ENCODE data around the gene HOXC6. TPM values are rescaled to one million over a fixed set of nuclear protein-coding genes. Genes with fewer than 3 reads are reported as not detected.

Gene HOXC6
- total RNA-seq, 1 donor from 2014 or later, result not detected

DNA sequence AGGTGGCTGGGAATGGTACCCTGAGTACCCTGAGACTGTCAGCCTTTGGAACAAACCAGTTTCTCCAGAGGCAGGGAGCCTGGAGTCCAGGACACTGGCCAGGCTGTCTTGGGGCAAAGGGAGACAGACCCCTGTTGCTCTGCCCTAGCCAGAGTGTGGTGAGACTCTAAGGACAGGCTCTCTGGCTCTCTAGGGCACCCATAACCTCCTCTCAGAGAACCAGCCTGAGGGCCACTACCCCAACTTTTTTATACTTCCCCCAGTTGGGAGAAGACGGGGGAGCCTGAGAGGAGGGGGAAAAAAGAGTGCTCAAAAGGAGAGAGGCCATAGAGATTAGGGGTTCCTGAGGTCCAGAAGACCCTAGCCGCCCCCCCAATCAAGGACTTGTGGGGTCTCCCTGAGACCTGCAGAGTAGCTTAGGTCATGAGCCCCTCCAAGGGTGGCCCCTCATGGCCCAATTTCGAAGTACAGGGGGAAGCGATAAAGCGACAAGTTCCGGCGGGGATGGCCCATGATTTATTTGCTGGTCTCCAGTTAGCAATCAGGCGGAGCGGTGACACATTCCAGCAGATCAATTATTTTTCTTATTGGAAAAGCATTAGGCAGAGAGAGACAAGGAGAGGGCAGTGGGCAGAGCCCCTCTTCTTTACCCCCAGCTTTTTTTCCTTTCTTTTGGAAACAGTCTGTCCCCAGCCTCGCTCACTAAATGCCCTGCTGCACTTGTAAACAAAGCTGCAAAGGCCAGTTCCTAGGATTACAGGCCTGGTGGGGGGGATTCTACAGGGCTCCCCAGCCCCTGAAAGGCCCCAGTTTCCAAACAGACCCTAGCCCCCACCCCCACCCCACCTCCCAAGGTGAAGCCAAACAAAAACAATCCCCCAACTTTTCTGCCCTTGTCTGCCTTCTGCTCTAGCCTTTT lies 17.9 kb upstream of the HOXC6 start:
- peaks cover 92% of the 10 kb centered on the region for H3K27me3 Mint-ChIP-seq (ENCODE audit: unreplicated experiment)
- DNase-seq (ENCODE audit: extremely low spot score, unreplicated experiment), result no peak
- H3K36me3 Mint-ChIP-seq (ENCODE audit: unreplicated experiment), result no peaks in the 10 kb centered on the region
- H3K4me3 Mint-ChIP-seq (ENCODE audit: unreplicated experiment), result no peak overlapping the region
- H3K4me1 Mint-ChIP-seq (ENCODE audit: unreplicated experiment), result peaks cover 13% of the 10 kb centered on the region
- no peak overlapping the region for H3K27ac Mint-ChIP-seq (ENCODE audit: unreplicated experiment)
- TF ChIP-seq, protein P1, sequence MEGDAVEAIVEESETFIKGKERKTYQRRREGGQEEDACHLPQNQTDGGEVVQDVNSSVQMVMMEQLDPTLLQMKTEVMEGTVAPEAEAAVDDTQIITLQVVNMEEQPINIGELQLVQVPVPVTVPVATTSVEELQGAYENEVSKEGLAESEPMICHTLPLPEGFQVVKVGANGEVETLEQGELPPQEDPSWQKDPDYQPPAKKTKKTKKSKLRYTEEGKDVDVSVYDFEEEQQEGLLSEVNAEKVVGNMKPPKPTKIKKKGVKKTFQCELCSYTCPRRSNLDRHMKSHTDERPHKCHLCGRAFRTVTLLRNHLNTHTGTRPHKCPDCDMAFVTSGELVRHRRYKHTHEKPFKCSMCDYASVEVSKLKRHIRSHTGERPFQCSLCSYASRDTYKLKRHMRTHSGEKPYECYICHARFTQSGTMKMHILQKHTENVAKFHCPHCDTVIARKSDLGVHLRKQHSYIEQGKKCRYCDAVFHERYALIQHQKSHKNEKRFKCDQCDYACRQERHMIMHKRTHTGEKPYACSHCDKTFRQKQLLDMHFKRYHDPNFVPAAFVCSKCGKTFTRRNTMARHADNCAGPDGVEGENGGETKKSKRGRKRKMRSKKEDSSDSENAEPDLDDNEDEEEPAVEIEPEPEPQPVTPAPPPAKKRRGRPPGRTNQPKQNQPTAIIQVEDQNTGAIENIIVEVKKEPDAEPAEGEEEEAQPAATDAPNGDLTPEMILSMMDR (IDR thresholded peaks at IDR 0.05), result no peak
- no peaks in the 10 kb centered on the region for H3K9me3 Mint-ChIP-seq (ENCODE audit: unreplicated experiment)

DNA sequence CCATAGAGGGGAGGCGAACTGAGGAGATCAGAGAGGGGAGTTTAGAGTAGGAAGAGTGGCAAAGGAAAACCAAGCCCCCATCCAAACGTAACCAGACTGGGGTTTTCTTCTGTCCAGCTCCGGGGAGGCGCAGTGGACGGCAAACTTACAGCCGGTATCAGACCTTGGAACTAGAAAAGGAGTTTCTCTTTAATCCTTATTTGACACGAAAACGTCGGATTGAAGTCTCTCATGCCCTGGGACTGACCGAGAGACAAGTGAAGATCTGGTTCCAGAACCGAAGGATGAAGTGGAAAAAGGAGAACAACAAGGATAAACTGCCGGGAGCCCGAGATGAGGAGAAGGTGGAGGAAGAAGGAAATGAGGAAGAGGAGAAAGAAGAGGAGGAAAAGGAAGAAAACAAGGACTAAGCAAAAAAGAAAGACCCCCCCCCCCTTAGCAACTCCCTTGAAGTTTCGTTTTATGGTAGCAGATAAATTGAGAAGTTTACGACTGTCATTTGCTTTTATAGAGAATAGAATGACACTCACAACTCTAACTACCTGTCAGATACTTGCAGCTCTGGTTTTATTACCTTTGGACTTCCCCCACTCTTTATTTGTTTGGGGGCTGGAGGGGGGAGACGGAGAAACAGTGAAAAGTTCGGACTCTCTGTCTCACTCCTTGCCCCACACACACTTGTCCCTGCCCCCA lies 17.1 kb upstream of the HOXC6 start:
- no peak overlapping the region for H3K27ac Mint-ChIP-seq (ENCODE audit: unreplicated experiment)
- H3K36me3 Mint-ChIP-seq (ENCODE audit: unreplicated experiment), result no peaks in the 10 kb centered on the region
- no peak overlapping the region for H3K4me3 Mint-ChIP-seq (ENCODE audit: unreplicated experiment)
- TF ChIP-seq, protein P1 (IDR thresholded peaks at IDR 0.05), result no peak
- no peaks in the 10 kb centered on the region for H3K9me3 Mint-ChIP-seq (ENCODE audit: unreplicated experiment)
- H3K4me1 Mint-ChIP-seq (ENCODE audit: unreplicated experiment), result peaks cover 11% of the 10 kb centered on the region
- peaks cover 92% of the 10 kb centered on the region for H3K27me3 Mint-ChIP-seq (ENCODE audit: unreplicated experiment)
- DNase-seq (ENCODE audit: extremely low spot score, unreplicated experiment), result no peak

DNA sequence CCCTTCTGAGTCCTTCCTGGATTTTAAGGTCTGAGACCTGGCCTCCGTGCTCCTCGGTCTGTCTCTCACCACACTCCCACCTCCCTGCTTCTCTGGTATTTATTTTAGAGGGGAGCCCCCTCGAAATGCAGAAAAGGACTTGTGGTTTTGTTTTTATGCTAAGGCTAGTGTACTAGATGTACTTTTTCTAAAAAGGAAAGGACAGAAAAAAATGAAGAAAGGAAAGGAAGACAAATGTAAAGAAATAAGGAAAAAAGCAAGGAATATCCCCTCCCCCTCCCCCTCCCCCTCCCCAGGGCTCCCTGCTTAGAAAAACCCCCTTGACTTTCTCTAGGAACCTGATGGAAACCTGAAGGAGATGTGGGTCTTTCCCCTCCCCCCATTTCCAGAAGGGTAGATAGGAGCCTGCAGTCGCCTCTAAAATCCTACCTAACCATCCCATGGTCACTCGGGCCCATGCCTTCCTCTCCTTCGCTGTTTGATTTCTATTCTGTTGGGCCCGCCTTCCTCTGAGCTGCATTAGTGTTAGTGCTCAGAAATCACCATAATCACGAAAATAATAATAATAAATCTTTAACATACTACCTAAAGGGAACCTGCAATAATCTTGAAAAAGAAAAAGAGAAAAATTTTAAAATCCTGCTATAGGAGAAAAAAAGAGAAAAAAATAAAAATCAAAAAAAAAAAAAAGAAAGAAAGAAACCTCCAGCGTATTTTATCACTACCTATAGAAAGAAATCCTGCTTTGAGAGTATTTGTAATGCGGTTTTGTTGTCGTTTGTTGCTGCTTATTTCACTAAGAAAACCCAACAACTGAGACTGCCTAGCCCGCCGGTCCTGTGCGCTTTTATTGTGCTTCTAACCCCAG lies 16.3 kb upstream of the HOXC6 start:
- Mint-ChIP-seq H3K9me3 (ENCODE audit: unreplicated experiment) (no peaks in the 10 kb centered on the region), H3K4me1 (ENCODE audit: unreplicated experiment) (peaks cover 7% of the 10 kb centered on the region), H3K4me3 (ENCODE audit: unreplicated experiment) (no peak overlapping the region), H3K27ac (ENCODE audit: unreplicated experiment) (no peak overlapping the region), H3K36me3 (ENCODE audit: unreplicated experiment) (no peaks in the 10 kb centered on the region), H3K27me3 (ENCODE audit: unreplicated experiment) (peaks cover 87% of the 10 kb centered on the region)
- DNase-seq (ENCODE audit: extremely low spot score, unreplicated experiment), result no peak
- TF ChIP-seq, protein P1 (IDR thresholded peaks at IDR 0.05), result no peak

DNA sequence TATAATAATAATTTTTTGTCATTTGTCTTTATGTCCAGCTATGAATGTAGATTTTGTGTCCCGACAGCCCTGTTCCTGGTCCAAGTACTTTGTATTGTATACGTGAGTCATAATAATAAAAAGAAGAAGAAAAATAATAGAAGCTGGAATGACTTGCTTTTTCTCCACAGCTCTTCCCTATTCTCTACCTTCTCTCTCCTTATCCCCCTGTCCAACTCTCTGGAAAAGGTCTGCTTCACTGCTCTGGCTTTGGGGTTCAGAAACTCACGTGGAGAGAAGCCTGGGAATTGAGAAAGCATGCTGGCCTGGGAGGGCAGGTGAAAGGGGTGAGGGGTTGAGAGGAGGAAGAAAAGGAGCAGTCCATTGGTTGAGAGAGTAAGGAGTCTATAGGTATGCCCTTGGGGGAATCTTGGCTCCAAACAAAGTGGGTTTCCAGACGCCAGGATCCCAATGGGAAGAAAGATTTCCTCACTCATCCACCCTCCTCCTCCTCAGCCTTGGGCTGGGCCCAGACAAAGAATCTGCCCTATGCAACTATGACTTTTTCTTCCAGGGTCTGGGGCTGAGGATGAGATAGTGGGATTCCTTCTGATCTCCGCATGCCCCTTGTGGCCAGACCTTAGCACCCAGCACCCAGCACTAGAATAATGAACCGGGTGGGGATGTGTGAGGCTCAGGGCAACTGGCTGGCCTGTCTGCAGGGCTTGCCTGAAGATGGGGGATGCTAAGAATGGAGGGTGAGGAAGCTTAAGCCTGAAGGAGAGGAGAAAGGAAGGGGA lies 15.4 kb upstream of the HOXC6 start:
- no peak for DNase-seq (ENCODE audit: extremely low spot score, unreplicated experiment)
- Mint-ChIP-seq H3K36me3 (ENCODE audit: unreplicated experiment) (no peaks in the 10 kb centered on the region), H3K4me3 (ENCODE audit: unreplicated experiment) (no peak overlapping the region), H3K27ac (ENCODE audit: unreplicated experiment) (no peak overlapping the region), H3K4me1 (ENCODE audit: unreplicated experiment) (peaks cover 14% of the 10 kb centered on the region), H3K9me3 (ENCODE audit: unreplicated experiment) (no peaks in the 10 kb centered on the region), H3K27me3 (ENCODE audit: unreplicated experiment) (peaks cover 84% of the 10 kb centered on the region)
- TF ChIP-seq, protein P1 (IDR thresholded peaks at IDR 0.05), result no peak

All from osteocyte (in vitro differentiated cells).